ENCODE data around the gene SELENOT.
"Not testable (repeated sequence)": the region's sequence is repeated elsewhere in the genome, so short reads cannot be mapped to it uniquely, and the experiment has no call there.

Gene SELENOT

GRCh38 chr3:150603153-150603979, at the start of gene SELENOT:
Gene SELENOT (plus strand): TSS chr3:150603321. CDS start chr3:150603363, 42 bp downstream.
- DNase-seq (ENCODE audit: low spot score), result peak; percentile 95

- no peak for DNase-seq (ENCODE audit: low spot score)
These were observed 47.2 kb upstream of the SELENOT start for GRCh38 chr3:150555859-150556436.

GRCh38 chr3:150556792-150557191, 46.3 kb upstream of the SELENOT start:
- no peak for DNase-seq (ENCODE audit: low spot score)

GRCh38 chr3:150557725-150558124, 45.4 kb upstream of the SELENOT start:
- DNase-seq (ENCODE audit: low spot score), result no peak

GRCh38 chr3:150564243-150564642, 38.9 kb upstream of the SELENOT start:
- DNase-seq (ENCODE audit: low spot score), result no peak

GRCh38 chr3:150567328-150567727, 35.8 kb upstream of the SELENOT start:
- no peak for DNase-seq (ENCODE audit: low spot score)

- DNase-seq (ENCODE audit: low spot score), result no peak
These were observed 25.3 kb upstream of the SELENOT start for GRCh38 chr3:150577855-150578254.

- no peak for DNase-seq (ENCODE audit: low spot score)
These were observed 21.9 kb upstream of the SELENOT start for GRCh38 chr3:150581174-150581573.

- no peak for DNase-seq (ENCODE audit: low spot score)
These were observed 20.5 kb upstream of the SELENOT start for GRCh38 chr3:150582620-150583019.

- DNase-seq (ENCODE audit: low spot score), result no peak
These were observed 20.1 kb upstream of the SELENOT start for GRCh38 chr3:150583028-150583427.

GRCh38 chr3:150588027-150588830, 14.9 kb upstream of the SELENOT start:
- DNase-seq (ENCODE audit: low spot score), result no peak

- no peak for DNase-seq (ENCODE audit: low spot score)
These were observed 13.4 kb upstream of the SELENOT start for GRCh38 chr3:150589759-150590158.

- DNase-seq (ENCODE audit: low spot score), result no peak
These were observed 9.0 kb upstream of the SELENOT start for GRCh38 chr3:150594150-150594549.

GRCh38 chr3:150597646-150598045, 5.5 kb upstream of the SELENOT start:
- no peak for DNase-seq (ENCODE audit: low spot score)

GRCh38 chr3:150599611-150600297, 3.4 kb upstream of the SELENOT start:
- DNase-seq (ENCODE audit: low spot score), result no peak

GRCh38 chr3:150600647-150601530, 2.2 kb upstream of the SELENOT start:
- DNase-seq (ENCODE audit: low spot score), result not testable (repeated sequence)

GRCh38 chr3:150602426-150603152, 532 bp upstream of the SELENOT start:
- no peak for DNase-seq (ENCODE audit: low spot score)

GRCh38 chr3:150603980-150604319, 829 bp downstream of the SELENOT start:
- DNase-seq (ENCODE audit: low spot score), result no peak

GRCh38 chr3:150605998-150606641, 3.0 kb downstream of the SELENOT start:
- DNase-seq (ENCODE audit: low spot score), result no peak
